Thoracic aorta (tissue), 2 donors: ENCODE results near the gene SPINDOC. TPM values are rescaled to one million over a fixed set of nuclear protein-coding genes. Genes with fewer than 3 reads are reported as not detected.

Experiments
- ATAC-seq: fragments of 150-250 bp; one replicate; pipeline ENCODE4 v1.8.0; 2017; ENCODE audit warnings: low read depth; ENCODE audit not compliant: insufficient number of reproducible peaks, low FRiP score
- DNase-seq: peaks from one replicate; pipeline ENCODE4 v3.0.0-alpha.2; 2020; ENCODE audit warnings: low spot score
- H3K27ac ChIP-seq, 2 donors: fragments of 200-600 bp; sonication (generic); 1 replicate in 1 of 2; 2 replicates in 1 of 2; pipeline ENCODE4 v1.5.1; 2016; ENCODE audit warnings: mild to moderate bottlenecking in 2 of 2, moderate library complexity in 2 of 2
- H3K27me3 ChIP-seq: fragments of 200-600 bp; sonication (generic); replicated peaks from 2 replicates; pipeline ENCODE4 v1.6.0; 2016; ENCODE audit warnings: mild to moderate bottlenecking; ENCODE audit not compliant: insufficient read depth
- H3K36me3 ChIP-seq: fragments of 200-600 bp; sonication (generic); one replicate; pipeline ENCODE4 v1.5.1; 2016
- H3K4me1 ChIP-seq, 2 donors: fragments of 200-600 bp; sonication (generic); 1 replicate in 1 of 2; 2 replicates in 1 of 2; pipeline versions ENCODE4 v1.5.1 to v1.6.0; 2016; ENCODE audit warnings: low read depth in 2 of 2, mild to moderate bottlenecking in 1 of 2; ENCODE audit not compliant: control insufficient read depth in 1 of 2
- H3K4me3 ChIP-seq: fragments of 200-600 bp; sonication (generic); 2 replicates; pipeline ENCODE4 v1.5.1; 2016; ENCODE audit warnings: mild to moderate bottlenecking
- H3K9me3 ChIP-seq: fragments of 200-600 bp; sonication (generic); 2 replicates; pipeline ENCODE4 v1.5.1; 2016
- CTCF ChIP-seq: fragments of 200-600 bp; sonication (generic); IDR thresholded peaks from one replicate; pipeline ENCODE4 v1.5.1; 2019; ENCODE audit warnings: antibody characterized with exemption
- total RNA-seq, 2 donors: library from RNA; depleted of rRNA; stranded (reverse); fragments of >200 nt; gene quantifications; one replicate each; pipeline versions ENCODE4 v1.1.0 to v1.2.3, GENCODE V29; 2016

Gene SPINDOC
- total RNA-seq, 2 donors from 2014 or later = 14.8 to 16.4 TPM

GRCh38 chr11:63834535-63835157 is 21.4 kb downstream of the SPINDOC start:
- no peak for DNase-seq
- no peaks in the 10 kb centered on the region for H3K9me3 ChIP-seq

GRCh38 chr11:63835158-63835545 is 21.9 kb downstream of the SPINDOC start:
- no peak for TF ChIP-seq CTCF
- H3K27me3 ChIP-seq = no peaks in the 10 kb centered on the region
- H3K4me3 ChIP-seq = no peak overlapping the region
- no peaks in the 10 kb centered on the region for H3K36me3 ChIP-seq
- ATAC-seq (no peak), DNase-seq (no peak)
- H3K4me1 ChIP-seq = peaks cover 10 to 14% of the 10 kb centered on the region in 2 donors
- no peak overlapping the region for H3K27ac ChIP-seq
- no peaks in the 10 kb centered on the region for H3K9me3 ChIP-seq

More at GRCh38 chr11:63834535-63835157, 21.4 kb downstream of the SPINDOC start:
- H3K27me3 ChIP-seq = no peaks in the 10 kb centered on the region
- H3K27ac ChIP-seq = no peak overlapping the region
- no peak for ATAC-seq
- H3K4me1 ChIP-seq = peaks cover 10 to 11% of the 10 kb centered on the region in 2 donors
- TF ChIP-seq CTCF = no peak
- no peak overlapping the region for H3K4me3 ChIP-seq
- no peaks in the 10 kb centered on the region for H3K36me3 ChIP-seq

GRCh38 chr11:63837027-63837688 is 23.9 kb downstream of the SPINDOC start:
- TF ChIP-seq CTCF = peak; percentile 87
- no peak for DNase-seq
- ATAC-seq = no peak
- no peak overlapping the region for H3K4me3 ChIP-seq
- no peaks in the 10 kb centered on the region for H3K9me3 ChIP-seq
- H3K36me3 ChIP-seq = no peaks in the 10 kb centered on the region
- peak overlapping the region; percentile 79 to 82 for H3K27ac ChIP-seq
- peaks cover 14 to 34% of the 10 kb centered on the region in 2 donors for H3K4me1 ChIP-seq
- H3K27me3 ChIP-seq = no peaks in the 10 kb centered on the region

GRCh38 chr11:63837739-63838138 is 24.5 kb downstream of the SPINDOC start:
- no peak for TF ChIP-seq CTCF
- peak overlapping the region; percentile 79 to 82 for H3K27ac ChIP-seq
- no peaks in the 10 kb centered on the region for H3K9me3 ChIP-seq
- ATAC-seq (no peak), DNase-seq (no peak)
- no peaks in the 10 kb centered on the region for H3K27me3 ChIP-seq
- peaks cover 17 to 40% of the 10 kb centered on the region in 2 donors for H3K4me1 ChIP-seq
- H3K36me3 ChIP-seq = no peaks in the 10 kb centered on the region
- peak overlapping the region; percentile 92 for H3K4me3 ChIP-seq

- Histone ChIP-seq H3K36me3 (no peaks in the 10 kb centered on the region), H3K4me3 (peak overlapping the region; percentile 92), H3K4me1 (peaks cover 17 to 45% of the 10 kb centered on the region in 2 donors), H3K27me3 (no peaks in the 10 kb centered on the region), H3K27ac (peak overlapping the region; percentile 79 to 82), H3K9me3 (no peaks in the 10 kb centered on the region)
- DNase-seq = no peak
- no peak for ATAC-seq
- no peak for TF ChIP-seq CTCF
Measured at GRCh38 chr11:63838150-63838677, 25.0 kb downstream of the SPINDOC start.
